NB4 (cell line): ENCODE measurements around the gene MUC16.

ENCODE experiments used
- CTCF ChIP-seq: IDR thresholded peaks from one replicate; pipeline ENCODE4 v1.5.1; 2012; ENCODE audit warnings: low read depth, low read length
- MAX ChIP-seq: IDR thresholded peaks from 2 replicates; pipeline ENCODE4 v1.6.1; 2011; ENCODE audit warnings: low read depth, low read length
- MYC ChIP-seq: IDR thresholded peaks from 2 replicates; pipeline ENCODE4 v1.6.1; 2011; ENCODE audit warnings: low read depth, low read length
- POLR2A ChIP-seq: IDR thresholded peaks from 2 replicates; pipeline ENCODE4 v1.6.1; 2011; ENCODE audit warnings: mild to moderate bottlenecking; ENCODE audit not compliant: insufficient read length; ENCODE audit errors: extremely low read depth

- TF ChIP-seq CTCF (no peak), POLR2A (no peak), MYC (no peak), MAX (no peak)
Measured at GRCh38 chr19:9009935-9010651, at the start of gene MUC16.
